PFSK-1 (cell line): ENCODE measurements around the gene HSF5.

Source experiments
- SIN3A ChIP-seq: IDR thresholded peaks from 2 replicates; pipeline ENCODE4 v1.6.1; 2012; ENCODE audit warnings: mild to moderate bottlenecking, low read length, moderate library complexity, borderline replicate concordance; ENCODE audit not compliant: insufficient read depth
- TAF1 ChIP-seq: IDR thresholded peaks from 2 replicates; pipeline ENCODE4 v1.6.1; 2012; ENCODE audit warnings: low read length, control low read depth, borderline replicate concordance; ENCODE audit not compliant: insufficient read depth
- TF ChIP-seq, protein P1 (sequence below), 2 experiments: IDR thresholded peaks; 2 replicates each; pipeline versions ENCODE4 v1.6.1 to v1.8.0; 2011 to 2012; ENCODE audit warnings: low read depth in 2 of 2, low read length in 2 of 2, control low read depth in 1 of 2, inconsistent platforms in 1 of 2, mild to moderate bottlenecking in 1 of 2, moderate library complexity in 1 of 2; ENCODE audit not compliant: insufficient read depth in 1 of 2

DNA sequence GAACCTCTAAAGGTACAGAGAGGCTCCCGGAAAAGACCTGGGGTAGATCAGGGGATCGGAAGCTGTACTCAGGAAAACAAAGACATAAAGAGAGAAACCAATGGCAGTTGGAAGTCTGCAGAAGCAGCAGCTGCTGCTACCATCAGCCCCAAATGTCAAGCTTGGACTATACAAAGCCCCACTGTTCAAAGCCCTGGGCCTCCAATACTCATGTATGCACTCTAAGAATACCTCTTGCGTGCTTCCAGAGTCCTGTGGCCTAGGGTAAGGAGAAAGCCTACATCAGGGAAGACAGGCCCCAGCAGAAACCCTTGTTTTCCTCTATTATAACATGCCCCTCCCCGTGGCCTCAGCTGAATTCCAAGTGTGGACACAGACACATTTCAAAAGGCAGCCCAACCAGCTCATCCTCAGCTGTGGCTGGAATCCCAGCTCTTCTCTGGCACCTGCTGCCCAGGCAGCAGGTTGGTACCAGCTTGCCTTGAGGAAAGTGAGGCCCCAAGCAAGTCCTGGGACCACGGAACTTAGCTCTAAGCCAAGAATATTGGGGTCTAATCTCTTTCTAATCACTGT lies 45.5 kb upstream of the HSF5 start:
- TF ChIP-seq TAF1 (no peak), SIN3A (no peak)
- TF ChIP-seq, protein P1, sequence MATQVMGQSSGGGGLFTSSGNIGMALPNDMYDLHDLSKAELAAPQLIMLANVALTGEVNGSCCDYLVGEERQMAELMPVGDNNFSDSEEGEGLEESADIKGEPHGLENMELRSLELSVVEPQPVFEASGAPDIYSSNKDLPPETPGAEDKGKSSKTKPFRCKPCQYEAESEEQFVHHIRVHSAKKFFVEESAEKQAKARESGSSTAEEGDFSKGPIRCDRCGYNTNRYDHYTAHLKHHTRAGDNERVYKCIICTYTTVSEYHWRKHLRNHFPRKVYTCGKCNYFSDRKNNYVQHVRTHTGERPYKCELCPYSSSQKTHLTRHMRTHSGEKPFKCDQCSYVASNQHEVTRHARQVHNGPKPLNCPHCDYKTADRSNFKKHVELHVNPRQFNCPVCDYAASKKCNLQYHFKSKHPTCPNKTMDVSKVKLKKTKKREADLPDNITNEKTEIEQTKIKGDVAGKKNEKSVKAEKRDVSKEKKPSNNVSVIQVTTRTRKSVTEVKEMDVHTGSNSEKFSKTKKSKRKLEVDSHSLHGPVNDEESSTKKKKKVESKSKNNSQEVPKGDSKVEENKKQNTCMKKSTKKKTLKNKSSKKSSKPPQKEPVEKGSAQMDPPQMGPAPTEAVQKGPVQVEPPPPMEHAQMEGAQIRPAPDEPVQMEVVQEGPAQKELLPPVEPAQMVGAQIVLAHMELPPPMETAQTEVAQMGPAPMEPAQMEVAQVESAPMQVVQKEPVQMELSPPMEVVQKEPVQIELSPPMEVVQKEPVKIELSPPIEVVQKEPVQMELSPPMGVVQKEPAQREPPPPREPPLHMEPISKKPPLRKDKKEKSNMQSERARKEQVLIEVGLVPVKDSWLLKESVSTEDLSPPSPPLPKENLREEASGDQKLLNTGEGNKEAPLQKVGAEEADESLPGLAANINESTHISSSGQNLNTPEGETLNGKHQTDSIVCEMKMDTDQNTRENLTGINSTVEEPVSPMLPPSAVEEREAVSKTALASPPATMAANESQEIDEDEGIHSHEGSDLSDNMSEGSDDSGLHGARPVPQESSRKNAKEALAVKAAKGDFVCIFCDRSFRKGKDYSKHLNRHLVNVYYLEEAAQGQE (IDR thresholded peaks at IDR 0.05; ENCODE audit: insufficient read depth in 1 of 2, low read depth in 2 of 2, low read length in 2 of 2) = no peak
